OCI-LY3 (cell line): ENCODE results near the gene CNTNAP2.
"Not testable (repeated sequence)": the region's sequence is repeated elsewhere in the genome, so short reads cannot be mapped to it uniquely, and the experiment has no call there.

Experiments used
- H2AFZ ChIP-seq: fragments of 200-600, 300-600 bp; shearing (Covaris generic); 2 replicates; pipeline ENCODE4 v1.6.0; 2014; ENCODE audit warnings: antibody characterized with exemption, low read depth, low read length
- H3K27ac ChIP-seq: fragments of 200-600, 300-600 bp; sonication (generic); 2 replicates; pipeline ENCODE4 v1.5.1; 2014; ENCODE audit warnings: mild to moderate bottlenecking, low read length, moderate library complexity, mixed read lengths
- H3K27me3 ChIP-seq: fragments of 200-600, 300-600 bp; sonication (generic); 2 replicates; pipeline ENCODE4 v1.6.1; 2014; ENCODE audit warnings: low read depth, low read length, mixed read lengths
- H3K36me3 ChIP-seq: fragments of 200-600, 300-600 bp; sonication (generic); replicated peaks from 2 replicates; pipeline ENCODE3; 2014; ENCODE audit warnings: low read depth, low read length, mixed read lengths
- H3K4me1 ChIP-seq: fragments of 300-600, 200-600 bp; sonication (generic); 2 replicates; pipeline ENCODE4 v1.6.1; 2014; ENCODE audit warnings: low read length, mixed read lengths
- H3K4me2 ChIP-seq: fragments of 200-600, 300-600 bp; sonication (generic); 2 replicates; pipeline ENCODE4 v1.6.1; 2014; ENCODE audit warnings: low read length, mixed read lengths
- H3K4me3 ChIP-seq: fragments of 300-600, 200-600 bp; sonication (generic); 2 replicates; pipeline ENCODE4 v1.5.1; 2014; ENCODE audit warnings: antibody characterized with exemption, mild to moderate bottlenecking, low read length, moderate library complexity
- H3K79me2 ChIP-seq: fragments of 300-600, 200-600 bp; shearing (Covaris generic); 2 replicates; pipeline ENCODE4 v1.6.1; 2014; ENCODE audit warnings: mild to moderate bottlenecking, low read length, mixed read lengths
- H3K9ac ChIP-seq: fragments of 300-600, 200-600 bp; shearing (Covaris generic); 2 replicates; pipeline ENCODE4 v1.6.0; 2014; ENCODE audit warnings: mild to moderate bottlenecking, low read length, moderate library complexity
- H3K9me3 ChIP-seq: fragments of 200-600, 300-600 bp; shearing (Covaris generic); 2 replicates; pipeline ENCODE4 v1.6.1; 2014; ENCODE audit warnings: low read length, mixed read lengths; ENCODE audit not compliant: insufficient read depth
- H4K20me1 ChIP-seq: fragments of 200-600, 300-600 bp; sonication (generic); 2 replicates; pipeline ENCODE4 v1.6.1; 2016; ENCODE audit warnings: low read length, mixed read lengths; ENCODE audit not compliant: insufficient read depth
- CTCF ChIP-seq: fragments of 200-600, 300-600 bp; sonication (generic); IDR thresholded peaks from 2 replicates; pipeline ENCODE4 v1.5.1; 2014; ENCODE audit warnings: antibody characterized with exemption, low read length, low read depth
- EZH2phosphoT487 ChIP-seq: fragments of 200-600 bp; shearing (Covaris generic); IDR thresholded peaks from 2 replicates; pipeline ENCODE4 v1.6.1; 2018; ENCODE audit warnings: antibody characterized with exemption, mixed run types, low read depth

Gene CNTNAP2

DNA sequence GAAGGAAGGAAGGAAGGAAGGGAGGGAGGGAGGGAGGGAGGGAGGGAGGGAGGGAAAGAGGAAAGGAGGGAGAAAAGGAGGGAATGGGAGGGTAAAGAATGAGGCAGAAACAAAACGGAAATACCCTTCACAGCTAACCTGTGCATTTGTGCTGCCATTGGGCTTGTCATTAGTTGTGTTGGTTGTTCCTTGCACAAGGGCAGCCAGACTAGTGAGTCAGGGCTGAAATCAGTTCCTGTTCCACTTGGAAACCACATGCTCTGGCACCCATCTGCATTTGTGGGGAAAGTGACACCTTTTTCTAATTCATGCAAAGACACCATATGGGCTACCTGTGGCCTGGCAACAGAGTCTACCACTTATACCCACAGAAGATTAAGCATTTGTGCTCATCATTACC is 1469.9 kb downstream of the CNTNAP2 start:
- Histone ChIP-seq H3K27ac (no peak overlapping the region), H3K4me1 (no peaks in the 10 kb centered on the region), H3K9me3 (no peaks in the 10 kb centered on the region), H3K79me2 (no peaks in the 10 kb centered on the region), H2AFZ (no peak overlapping the region), H3K9ac (no peak overlapping the region), H3K27me3 (no peaks in the 10 kb centered on the region), H4K20me1 (no peaks in the 10 kb centered on the region), H3K4me3 (no peak overlapping the region), H3K36me3 (no peaks in the 10 kb centered on the region), H3K4me2 (no peak overlapping the region)
- TF ChIP-seq CTCF: no peak
- TF ChIP-seq EZH2phosphoT487: no peak

DNA sequence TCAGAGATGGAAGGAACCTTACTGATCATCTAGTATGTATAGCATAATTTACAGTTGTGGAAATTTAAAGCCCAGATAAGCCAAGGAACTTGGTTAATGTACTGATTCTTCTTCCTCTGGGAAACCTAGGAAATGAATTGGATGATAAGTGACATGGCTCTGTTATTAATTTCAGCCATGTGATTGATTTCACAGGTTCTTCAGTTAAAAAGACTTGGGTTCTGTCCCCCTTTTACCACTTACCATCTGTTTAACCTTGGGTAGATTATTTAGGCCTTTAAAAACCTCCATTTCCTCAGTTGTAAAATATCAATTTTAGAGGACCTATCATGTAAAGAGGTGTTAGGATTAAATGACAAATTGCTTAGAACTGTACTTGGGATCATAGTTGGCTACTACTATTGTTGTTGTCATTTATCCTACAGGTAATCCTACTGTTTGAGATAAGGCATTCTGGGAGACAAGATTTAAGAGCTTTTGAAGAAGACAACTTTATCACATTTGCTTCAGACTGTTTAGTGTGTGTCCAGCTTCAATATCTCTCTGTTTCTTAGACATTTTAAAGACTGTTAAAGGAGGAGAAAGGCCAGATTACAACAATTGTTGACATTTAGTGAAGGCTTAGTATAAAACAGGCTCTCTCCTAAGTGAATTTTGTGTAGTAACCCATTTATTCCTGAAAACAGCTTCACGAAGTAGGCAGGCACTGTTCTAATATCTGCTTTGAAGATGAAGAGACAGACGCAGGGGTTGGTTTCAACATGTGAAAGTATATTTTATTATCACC is 1476.9 kb downstream of the CNTNAP2 start:
- no peak overlapping the region for H3K27ac ChIP-seq
- no peak overlapping the region for H3K9ac ChIP-seq
- H3K9me3 ChIP-seq: no peaks in the 10 kb centered on the region
- no peaks in the 10 kb centered on the region for H4K20me1 ChIP-seq
- H3K27me3 ChIP-seq: no peaks in the 10 kb centered on the region
- TF ChIP-seq CTCF (no peak), EZH2phosphoT487 (no peak)
- no peak overlapping the region for H2AFZ ChIP-seq
- H3K79me2 ChIP-seq: no peaks in the 10 kb centered on the region
- H3K4me1 ChIP-seq: no peaks in the 10 kb centered on the region
- no peaks in the 10 kb centered on the region for H3K36me3 ChIP-seq
- H3K4me3 ChIP-seq: no peak overlapping the region
- no peak overlapping the region for H3K4me2 ChIP-seq

- Histone ChIP-seq H3K27ac (no peak overlapping the region), H3K4me1 (no peaks in the 10 kb centered on the region), H3K79me2 (no peaks in the 10 kb centered on the region), H3K36me3 (no peaks in the 10 kb centered on the region), H3K27me3 (no peaks in the 10 kb centered on the region), H3K9ac (no peak overlapping the region), H4K20me1 (no peaks in the 10 kb centered on the region), H3K4me2 (no peak overlapping the region), H3K4me3 (no peak overlapping the region), H2AFZ (no peak overlapping the region), H3K9me3 (no peaks in the 10 kb centered on the region)
- TF ChIP-seq EZH2phosphoT487: no peak
- no peak for TF ChIP-seq CTCF
These were observed 1478.4 kb downstream of the CNTNAP2 start for GRCh38 chr7:147595042-147595441.

DNA sequence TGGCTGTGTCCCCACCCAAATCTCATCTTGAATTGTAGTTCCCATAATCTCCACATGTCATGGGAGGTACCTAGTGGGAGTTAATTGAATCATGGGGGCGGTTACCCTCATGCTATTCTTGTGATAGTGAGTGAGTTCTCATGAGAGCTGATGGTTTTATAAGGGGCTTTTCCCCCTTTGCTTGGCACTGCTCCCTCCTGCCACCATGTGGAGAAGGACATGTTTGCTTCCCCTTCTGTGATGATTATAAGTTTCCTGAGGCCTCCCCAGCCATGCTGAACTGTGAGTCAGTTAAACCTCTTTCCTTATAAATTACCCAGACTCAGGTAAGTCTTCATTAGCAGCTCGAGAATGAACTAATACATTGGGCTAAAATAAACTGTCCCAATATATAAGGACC is 1482.1 kb downstream of the CNTNAP2 start:
- not testable (repeated sequence) for H3K9me3 ChIP-seq, H3K27ac ChIP-seq, H3K4me3 ChIP-seq, H2AFZ ChIP-seq, H3K4me2 ChIP-seq, H3K27me3 ChIP-seq, H3K9ac ChIP-seq, H3K4me1 ChIP-seq, H3K79me2 ChIP-seq, H3K36me3 ChIP-seq, H4K20me1 ChIP-seq
- peak; percentile 4; the same call in 1 of the 2 replicates for TF ChIP-seq CTCF
